GM23248 (cell line): ENCODE data around the gene TRPM2.

Experiments used
- EZH2 ChIP-seq: fragments of 200-600 bp; sonication (generic); IDR thresholded peaks from 2 replicates; pipeline ENCODE4 v1.6.1; 2018; ENCODE audit warnings: antibody characterized with exemption, mild to moderate bottlenecking; ENCODE audit not compliant: insufficient read depth, poor library complexity, severe bottlenecking
- EZH2phosphoT487 ChIP-seq: fragments of 200-600 bp; sonication (generic); IDR thresholded peaks from 2 replicates; pipeline ENCODE4 v1.6.1; 2018; ENCODE audit warnings: antibody characterized with exemption, moderate library complexity, mild to moderate bottlenecking, low read depth; ENCODE audit not compliant: insufficient read depth

- no peak for TF ChIP-seq EZH2phosphoT487
- TF ChIP-seq EZH2, result no peak
These were observed 85.8 kb downstream of the TRPM2 start for GRCh38 chr21:44439211-44439600.
